ENCODE results near the gene WDR7.

GRCh38 chr18:56902653-56903052, 251.5 kb downstream of the WDR7 start:
- TF ChIP-seq CTCF (IDR thresholded peaks at IDR 0.05), result no peak
- no peak for TF ChIP-seq POLR2A (IDR thresholded peaks at IDR 0.05)
